Large intestine (tissue), 3 donors: Measurements from ENCODE around the gene G6PC3. TPM values are rescaled to one million over a fixed set of nuclear protein-coding genes. Genes with fewer than 3 reads are reported as not detected.

Experiments
- DNase-seq, 2 donors: peaks; one replicate each; pipeline versions ENCODE4 v3.0.0 to v3.0.0-alpha.2; 2013
- H3K27ac ChIP-seq: one replicate; pipeline ENCODE4 v1.5.1; 2013; ENCODE audit warnings: low read length
- H3K27me3 ChIP-seq: 2 replicates; pipeline ENCODE4 v1.6.1; 2013; ENCODE audit warnings: low read length; ENCODE audit not compliant: control insufficient read depth, insufficient read depth
- H3K36me3 ChIP-seq: 2 replicates; pipeline ENCODE4 v1.6.1; 2013; ENCODE audit warnings: low read length; ENCODE audit not compliant: control insufficient read depth, insufficient read depth
- H3K4me1 ChIP-seq: one replicate; pipeline ENCODE4 v1.6.1; 2013; ENCODE audit warnings: low read length; ENCODE audit not compliant: control insufficient read depth, insufficient read depth
- H3K4me3 ChIP-seq: one replicate; pipeline ENCODE4 v1.5.1; 2013; ENCODE audit warnings: low read length
- H3K9me3 ChIP-seq: one replicate; pipeline ENCODE4 v1.6.1; 2013; ENCODE audit warnings: mild to moderate bottlenecking, low read depth, low read length, moderate library complexity; ENCODE audit not compliant: control insufficient read depth
- WGBS: methylation state at CpG from one replicate; pipeline ENCODE4 v1.1.5; 2013; ENCODE audit warnings: low lambda C conversion rate; ENCODE audit not compliant: insufficient coverage; 5-methylcytosine and 5-hydroxymethylcytosine counted together
- polyA plus RNA-seq: library from polyadenylated mRNA; unstranded; fragments of 120-200 nt; gene quantifications from one replicate; pipeline ENCODE4 v1.2.1, GENCODE V29; 2013

The G6PC3 gene
- polyA plus RNA-seq, 1 donor, result 57.5 TPM

DNA sequence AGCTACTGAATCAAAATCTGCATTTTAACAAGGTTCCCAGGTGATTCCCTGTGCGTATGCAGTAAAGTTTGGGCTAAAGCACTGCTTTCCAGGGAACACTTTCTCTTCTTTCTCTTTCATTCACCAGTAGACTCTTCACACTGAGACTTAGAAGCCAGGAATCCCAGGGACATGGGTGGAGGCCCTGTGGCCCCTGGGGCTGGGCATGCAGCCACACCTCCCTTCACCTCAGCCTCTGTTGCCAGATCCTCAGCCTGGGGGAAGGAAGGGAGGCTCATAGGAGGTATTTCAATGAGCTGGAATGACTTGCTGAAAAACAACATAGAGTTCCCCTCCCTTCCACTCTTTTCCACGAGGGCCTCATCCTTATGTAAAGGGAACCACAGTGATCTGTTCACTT lies 1.2 kb downstream of the G6PC3 start:
- H3K4me1 ChIP-seq, result peaks cover 21% of the 10 kb centered on the region
- H3K27ac ChIP-seq, result no peak overlapping the region

GRCh38 chr17:44074231-44074910 lies 3.8 kb downstream of the G6PC3 start:
- H3K27ac ChIP-seq, result no peak overlapping the region
- DNase-seq, result no peak
- H3K9me3 ChIP-seq, result peaks cover 2% of the 10 kb centered on the region
- no peaks in the 10 kb centered on the region for H3K27me3 ChIP-seq
- H3K4me1 ChIP-seq, result peaks cover 13% of the 10 kb centered on the region
- WGBS, result no CpG with 5 or more reads among the region's 9 CpGs
- H3K4me3 ChIP-seq, result no peak overlapping the region
- H3K36me3 ChIP-seq, result peaks cover 51% of the 10 kb centered on the region

More for the DNA sequence above, 1.2 kb downstream of the G6PC3 start:
- Histone ChIP-seq H3K27me3 (no peaks in the 10 kb centered on the region), H3K9me3 (peaks cover 2% of the 10 kb centered on the region), H3K36me3 (peaks cover 27% of the 10 kb centered on the region), H3K4me3 (peak overlapping the region; percentile 75)
- peak in 1 of 2 donors; percentile 33 for DNase-seq
- 0% methylated on average over 1 of the region's 2 CpGs for WGBS

DNA sequence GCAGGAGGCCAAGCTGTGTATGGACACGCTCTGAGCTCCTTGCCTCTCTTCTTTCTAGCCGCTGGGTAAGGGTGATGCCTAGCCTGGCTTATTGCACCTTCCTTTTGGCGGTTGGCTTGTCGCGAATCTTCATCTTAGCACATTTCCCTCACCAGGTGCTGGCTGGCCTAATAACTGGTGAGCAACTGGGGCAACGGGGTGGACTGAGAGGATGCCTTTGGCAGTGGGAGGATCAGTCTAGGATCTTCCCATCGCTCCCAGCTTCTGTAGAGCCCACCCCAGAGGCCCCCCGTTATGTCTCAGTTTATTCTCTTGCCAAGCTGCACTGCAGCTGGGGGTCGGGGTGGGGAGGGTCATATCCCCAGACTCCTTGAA lies 4.4 kb downstream of the G6PC3 start:
- H3K27me3 ChIP-seq, result no peaks in the 10 kb centered on the region
- no peak overlapping the region for H3K4me3 ChIP-seq
- H3K36me3 ChIP-seq, result peaks cover 54% of the 10 kb centered on the region
- WGBS, result no CpG with 5 or more reads among the region's 9 CpGs
- peaks cover 2% of the 10 kb centered on the region for H3K9me3 ChIP-seq
- H3K4me1 ChIP-seq, result peaks cover 11% of the 10 kb centered on the region
- no peak for DNase-seq
- no peak overlapping the region for H3K27ac ChIP-seq

DNA sequence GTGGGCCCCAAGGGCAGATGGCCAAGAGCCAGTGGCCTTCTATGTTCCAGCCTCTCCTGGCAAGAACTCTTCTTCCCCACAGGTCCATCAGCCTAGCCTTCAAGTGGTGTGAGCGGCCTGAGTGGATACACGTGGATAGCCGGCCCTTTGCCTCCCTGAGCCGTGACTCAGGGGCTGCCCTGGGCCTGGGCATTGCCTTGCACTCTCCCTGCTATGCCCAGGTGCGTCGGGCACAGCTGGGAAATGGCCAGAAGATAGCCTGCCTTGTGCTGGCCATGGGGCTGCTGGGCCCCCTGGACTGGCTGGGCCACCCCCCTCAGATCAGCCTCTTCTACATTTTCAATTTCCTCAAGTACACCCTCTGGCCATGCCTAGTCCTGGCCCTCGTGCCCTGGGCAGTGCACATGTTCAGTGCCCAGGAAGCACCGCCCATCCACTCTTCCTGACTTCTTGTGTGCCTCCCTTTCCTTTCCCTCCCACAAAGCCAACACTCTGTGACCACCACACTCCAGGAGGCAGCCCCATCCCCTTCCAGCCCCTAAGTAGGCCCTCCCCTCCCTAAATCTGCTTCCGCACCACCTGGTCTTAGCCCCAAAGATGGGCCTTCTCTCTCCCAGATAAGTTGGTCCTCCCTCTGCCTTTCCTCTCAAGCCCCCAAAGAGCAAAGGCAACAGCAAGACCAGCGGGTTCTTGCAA lies 5.2 kb downstream of the G6PC3 start:
- Histone ChIP-seq H3K27me3 (no peaks in the 10 kb centered on the region), H3K4me3 (no peak overlapping the region), H3K4me1 (peaks cover 7% of the 10 kb centered on the region), H3K27ac (no peak overlapping the region), H3K9me3 (peaks cover 1% of the 10 kb centered on the region), H3K36me3 (peaks cover 63% of the 10 kb centered on the region)
- no peak for DNase-seq
- 100% methylated on average over 1 of the region's 10 CpGs for WGBS

- no CpG with 5 or more reads among the region's 6 CpGs for WGBS
- H3K36me3 ChIP-seq, result peaks cover 68% of the 10 kb centered on the region
- H3K4me3 ChIP-seq, result no peak overlapping the region
- peaks cover 2% of the 10 kb centered on the region for H3K4me1 ChIP-seq
- no peaks in the 10 kb centered on the region for H3K9me3 ChIP-seq
- no peak overlapping the region for H3K27ac ChIP-seq
- H3K27me3 ChIP-seq, result no peaks in the 10 kb centered on the region
- no peak for DNase-seq
Observed at GRCh38 chr17:44076716-44077594, 6.4 kb downstream of the G6PC3 start.

- Histone ChIP-seq H3K9me3 (no peaks in the 10 kb centered on the region), H3K4me1 (no peaks in the 10 kb centered on the region), H3K36me3 (peaks cover 74% of the 10 kb centered on the region), H3K27me3 (no peaks in the 10 kb centered on the region), H3K27ac (no peak overlapping the region), H3K4me3 (no peak overlapping the region)
- WGBS, result no CpG with 5 or more reads among the region's 4 CpGs
- no peak for DNase-seq
Observed at GRCh38 chr17:44077595-44077909, 7.0 kb downstream of the G6PC3 start.

- Histone ChIP-seq H3K9me3 (no peaks in the 10 kb centered on the region), H3K4me1 (no peaks in the 10 kb centered on the region), H3K27ac (no peak overlapping the region), H3K27me3 (no peaks in the 10 kb centered on the region), H3K4me3 (no peak overlapping the region), H3K36me3 (peaks cover 82% of the 10 kb centered on the region)
- WGBS, result no CpG with 5 or more reads among the region's 19 CpGs
- no peak for DNase-seq
Observed at GRCh38 chr17:44078412-44078811, 7.9 kb downstream of the G6PC3 start.

DNA sequence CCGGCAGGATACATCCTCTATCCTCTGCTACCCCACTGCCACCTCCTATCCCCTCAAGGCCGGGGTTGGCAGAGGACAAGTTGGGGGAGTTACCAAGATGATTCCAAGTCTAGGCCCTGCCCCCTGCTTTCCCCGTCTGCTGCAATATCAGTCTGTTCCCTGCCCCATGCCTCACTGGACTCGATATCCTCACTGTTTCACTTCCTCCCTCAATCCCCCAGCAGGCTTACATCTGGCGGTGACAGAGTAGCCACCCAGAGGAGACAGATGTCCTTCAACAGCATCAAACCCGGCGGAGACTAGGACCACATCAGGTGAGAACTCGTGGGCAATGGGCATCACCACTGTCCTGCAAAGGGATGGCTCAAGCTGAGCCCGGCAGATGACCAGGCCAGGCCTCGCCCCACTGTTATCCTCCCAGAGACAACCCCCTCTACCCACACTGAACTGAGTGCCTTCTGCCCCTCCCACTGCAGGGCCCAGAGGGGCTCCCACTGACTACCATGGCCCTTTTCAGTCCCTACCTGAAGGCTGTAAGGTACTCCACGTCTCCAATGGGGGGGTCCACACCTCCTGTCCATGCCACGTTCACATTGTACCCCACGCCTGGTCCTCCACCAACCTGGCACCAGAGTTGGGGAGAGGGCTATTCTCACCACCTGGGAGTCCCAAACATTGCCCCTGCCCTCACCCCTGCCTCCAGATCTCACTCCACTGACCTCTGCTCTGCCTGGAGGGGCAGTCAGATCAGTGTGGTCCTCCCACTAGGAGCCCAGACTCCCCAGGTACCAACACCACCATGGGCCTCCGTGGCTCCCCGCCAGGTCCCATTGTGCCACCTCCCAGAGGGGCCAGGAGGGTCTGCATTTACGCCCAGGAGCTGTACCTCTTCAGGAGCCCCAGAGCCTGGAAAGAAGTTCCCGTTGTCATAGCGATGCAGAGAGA lies 9.6 kb downstream of the G6PC3 start:
- Histone ChIP-seq H3K4me3 (no peak overlapping the region), H3K9me3 (no peaks in the 10 kb centered on the region), H3K27me3 (no peaks in the 10 kb centered on the region), H3K4me1 (no peaks in the 10 kb centered on the region), H3K27ac (no peak overlapping the region), H3K36me3 (peaks cover 88% of the 10 kb centered on the region)
- no CpG with 5 or more reads among the region's 18 CpGs for WGBS
- DNase-seq, result no peak

DNA sequence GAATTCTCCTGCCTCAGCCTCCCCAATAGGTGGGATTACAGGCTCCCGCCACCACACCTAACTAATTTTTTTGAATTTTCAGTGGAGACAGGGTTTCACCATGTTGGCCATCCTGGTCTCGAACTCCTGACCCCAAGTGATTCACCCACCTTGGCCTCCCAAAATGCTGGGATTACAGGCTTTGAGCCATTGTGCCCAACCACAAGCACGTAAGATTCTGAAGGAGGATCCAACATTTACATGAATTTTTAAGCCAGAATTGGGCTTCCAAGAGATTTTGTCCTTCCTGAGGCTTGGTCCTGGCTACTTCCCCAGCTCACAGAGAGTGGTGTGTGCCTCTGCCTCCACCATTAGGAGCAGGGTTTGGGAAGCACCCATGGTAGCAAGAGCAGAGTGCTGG lies 11.1 kb downstream of the G6PC3 start:
- H3K36me3 ChIP-seq, result peaks cover 85% of the 10 kb centered on the region
- no peak for DNase-seq
- no peak overlapping the region for H3K27ac ChIP-seq
- H3K9me3 ChIP-seq, result no peaks in the 10 kb centered on the region
- no peaks in the 10 kb centered on the region for H3K4me1 ChIP-seq
- 100% methylated on average over 1 of the region's 3 CpGs for WGBS
- H3K4me3 ChIP-seq, result no peak overlapping the region
- H3K27me3 ChIP-seq, result no peaks in the 10 kb centered on the region
